AG04450 (cell line): ENCODE data around the gene SAMD9L. TPM values are rescaled to one million over a fixed set of nuclear protein-coding genes. Genes with fewer than 3 reads are reported as not detected.

Experiments used
- CTCF ChIA-PET: fragments of 300-600, 350-600 bp; formaldehyde crosslinking; extraction: SDS; loops from one replicate; lab custom pipeline; 2022; ENCODE audit warnings: antibody characterized with exemption, inconsistent platforms; lab: Charles Lee
- POLR2A ChIA-PET: fragments of 350-600 bp; formaldehyde crosslinking; extraction: SDS; loops from one replicate; lab custom pipeline; 2021; ENCODE audit warnings: antibody characterized with exemption, inconsistent platforms; lab: Yijun Ruan, JAX
- DNase-seq: peaks from one replicate; pipeline ENCODE4 v3.0.0-alpha.2; 2011; ENCODE audit warnings: low read depth, low spot score
- H3K27ac ChIP-seq: one replicate; pipeline ENCODE4 v1.5.1; 2012; ENCODE audit warnings: low read depth, low read length, control low read depth
- H3K27me3 ChIP-seq: one replicate; pipeline ENCODE4 v1.6.0; 2012; ENCODE audit warnings: low read length; ENCODE audit not compliant: control insufficient read depth, insufficient read depth
- H3K4me3 ChIP-seq: 2 replicates; pipeline ENCODE4 v1.5.1; 2011; ENCODE audit warnings: mild to moderate bottlenecking, low read depth, low read length, control low read depth
- H3K9me3 ChIP-seq: 2 replicates; pipeline ENCODE4 v1.5.1; 2012; ENCODE audit warnings: low read length; ENCODE audit not compliant: control insufficient read depth, insufficient read depth
- polyA minus RNA-seq: library from RNA; depleted of rRNA, polyadenylated mRNA; stranded (reverse); fragments of >200 nt; gene quantifications from 2 replicates; pipeline ENCODE4 v1.2.3, GENCODE V29; 2011; rRNA and poly(A)+ RNA removed
- polyA plus RNA-seq: library from polyadenylated mRNA; depleted of rRNA; stranded (reverse); fragments of >200 nt; gene quantifications from 2 replicates; pipeline ENCODE4 v1.2.3, GENCODE V29; 2011; rRNA removed
- TF ChIP-seq, protein P1 (sequence below): IDR thresholded peaks from 2 replicates; pipeline ENCODE4 v1.5.1; 2011; ENCODE audit warnings: low read depth, low read length, control low read depth, inconsistent platforms

Gene SAMD9L
- 2.9 and 4.3 TPM in 2 replicates for polyA plus RNA-seq
- polyA minus RNA-seq: 1.9 and 2.5 TPM in 2 replicates

DNA sequence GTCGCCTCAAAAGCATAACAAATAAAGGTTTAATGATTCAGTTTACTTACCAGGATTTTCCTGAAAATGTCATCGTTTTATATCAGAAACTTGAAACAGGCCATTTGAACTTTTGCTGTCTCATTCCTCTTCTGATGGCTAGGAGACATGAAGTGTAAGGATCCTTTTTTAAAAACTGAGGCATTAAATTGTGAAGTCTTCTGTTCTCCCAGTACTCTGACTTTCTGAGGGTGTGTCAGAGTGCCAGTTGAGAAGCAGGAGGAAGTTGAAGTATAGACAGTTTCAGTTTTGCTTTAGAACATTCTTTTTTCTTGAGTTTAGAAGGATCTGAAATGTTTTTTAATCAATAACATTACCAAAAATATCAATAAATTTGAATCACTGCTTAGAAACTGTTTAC, at the start of gene SAMD9L:
Gene SAMD9L, minus strand, starts transcription at position 242 of the 400 bp plus-strand sequence. CDS start 12,414 bp downstream, outside the sequence.
- H3K27me3 ChIP-seq: no peaks in the 10 kb centered on the region
- H3K9me3 ChIP-seq: no peaks in the 10 kb centered on the region
- ChIA-PET CTCF (no interaction called here), POLR2A (no interaction called here)
- DNase-seq: no peak
- peak within 1 kb of the TSS; percentile 38 for H3K4me3 ChIP-seq
- no peak within 1 kb of the TSS for H3K27ac ChIP-seq
- TF ChIP-seq, protein P1, sequence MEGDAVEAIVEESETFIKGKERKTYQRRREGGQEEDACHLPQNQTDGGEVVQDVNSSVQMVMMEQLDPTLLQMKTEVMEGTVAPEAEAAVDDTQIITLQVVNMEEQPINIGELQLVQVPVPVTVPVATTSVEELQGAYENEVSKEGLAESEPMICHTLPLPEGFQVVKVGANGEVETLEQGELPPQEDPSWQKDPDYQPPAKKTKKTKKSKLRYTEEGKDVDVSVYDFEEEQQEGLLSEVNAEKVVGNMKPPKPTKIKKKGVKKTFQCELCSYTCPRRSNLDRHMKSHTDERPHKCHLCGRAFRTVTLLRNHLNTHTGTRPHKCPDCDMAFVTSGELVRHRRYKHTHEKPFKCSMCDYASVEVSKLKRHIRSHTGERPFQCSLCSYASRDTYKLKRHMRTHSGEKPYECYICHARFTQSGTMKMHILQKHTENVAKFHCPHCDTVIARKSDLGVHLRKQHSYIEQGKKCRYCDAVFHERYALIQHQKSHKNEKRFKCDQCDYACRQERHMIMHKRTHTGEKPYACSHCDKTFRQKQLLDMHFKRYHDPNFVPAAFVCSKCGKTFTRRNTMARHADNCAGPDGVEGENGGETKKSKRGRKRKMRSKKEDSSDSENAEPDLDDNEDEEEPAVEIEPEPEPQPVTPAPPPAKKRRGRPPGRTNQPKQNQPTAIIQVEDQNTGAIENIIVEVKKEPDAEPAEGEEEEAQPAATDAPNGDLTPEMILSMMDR: no peak

DNA sequence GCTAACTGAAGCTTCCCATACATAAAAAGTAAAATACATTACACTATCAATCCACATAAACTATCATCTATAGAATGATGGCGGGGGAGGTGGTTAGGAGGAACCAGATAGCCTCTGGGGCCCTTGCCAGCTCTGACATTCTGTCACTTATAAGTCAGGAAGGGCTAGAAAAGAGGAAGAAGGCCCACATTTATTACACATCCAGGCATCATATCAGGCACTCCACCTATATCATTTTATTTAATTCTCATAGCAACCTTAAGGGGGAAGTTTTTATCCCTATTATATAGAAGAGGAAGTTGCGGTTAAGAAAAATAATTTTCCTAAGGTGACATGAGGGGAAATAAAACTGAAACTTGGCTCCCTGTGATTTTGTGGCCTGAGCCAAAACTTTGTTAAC, 48.2 kb upstream of the SAMD9L start:
- ChIA-PET POLR2A (no interaction called here), CTCF (no interaction called here)
- TF ChIP-seq, protein P1: no peak
- Histone ChIP-seq H3K27ac (no peak overlapping the region), H3K9me3 (no peaks in the 10 kb centered on the region), H3K4me3 (no peak overlapping the region), H3K27me3 (peaks cover 3% of the 10 kb centered on the region)
- no peak for DNase-seq

DNA sequence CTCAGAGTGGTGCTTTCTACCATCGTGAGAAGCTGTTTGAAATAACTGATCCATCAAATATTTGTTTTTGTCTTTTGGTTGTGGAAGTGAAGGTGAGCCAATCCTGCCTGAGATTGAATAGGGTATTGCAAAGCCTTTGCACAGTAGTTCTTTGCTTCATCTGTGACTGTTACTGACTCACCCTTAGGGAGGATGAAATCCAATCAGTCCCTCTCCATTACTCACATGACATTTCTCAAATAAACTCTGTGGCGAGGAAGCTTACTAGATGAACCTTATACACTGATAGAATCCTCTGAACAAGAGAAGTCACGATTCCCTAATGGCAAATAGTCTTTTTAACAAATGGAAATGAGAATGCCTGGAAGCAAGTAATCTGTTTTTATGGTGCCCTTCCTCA, 46.2 kb upstream of the SAMD9L start:
- Histone ChIP-seq H3K4me3 (no peak overlapping the region), H3K9me3 (no peaks in the 10 kb centered on the region), H3K27ac (no peak overlapping the region), H3K27me3 (peaks cover 7% of the 10 kb centered on the region)
- CTCF ChIA-PET: interaction anchor here (2.8 kb wide), 1 partner anchor 33 kb away, joined by 9 read pairs; no protein-coding TSS in a partner anchor
- POLR2A ChIA-PET: no interaction called here
- TF ChIP-seq, protein P1: no peak
- peak; percentile 36 for DNase-seq

DNA sequence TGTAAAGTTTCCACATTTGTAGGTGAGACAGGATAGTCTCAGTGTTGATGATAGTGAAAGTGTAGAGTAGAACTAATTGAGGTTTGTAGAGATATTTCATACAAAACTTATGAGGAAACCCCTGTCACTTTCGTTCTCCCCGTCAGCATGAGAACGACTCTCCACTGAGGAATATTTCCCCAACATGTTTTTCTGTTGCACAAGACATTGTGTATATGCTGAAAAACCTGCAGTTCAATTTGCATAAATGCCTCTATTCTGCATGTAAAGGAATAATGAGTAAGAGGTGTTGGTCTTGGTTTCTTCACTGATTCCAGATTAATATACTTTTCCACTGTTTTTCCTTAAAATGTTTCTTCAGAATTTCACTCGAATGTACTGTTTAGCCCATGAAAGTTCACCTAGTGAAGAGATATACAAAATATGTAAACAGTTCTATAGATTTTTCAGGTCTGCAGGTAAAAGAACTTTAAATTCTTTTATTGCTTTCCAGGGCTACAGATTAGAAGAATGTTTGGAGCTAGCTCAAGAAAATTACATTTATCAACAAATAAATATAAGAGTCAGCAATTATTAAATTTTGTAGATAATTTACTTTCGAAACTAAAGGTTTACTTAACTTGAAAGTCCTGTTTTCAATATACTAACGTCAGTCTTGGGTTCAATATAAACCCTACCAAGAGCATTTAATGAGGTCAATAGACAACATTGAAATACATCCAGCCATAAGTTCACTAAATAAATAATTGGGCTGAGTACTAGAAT, 40.9 kb upstream of the SAMD9L start:
- ChIA-PET CTCF (no interaction called here), POLR2A (no interaction called here)
- no peak overlapping the region for H3K4me3 ChIP-seq
- H3K27me3 ChIP-seq: peaks cover 13% of the 10 kb centered on the region
- no peaks in the 10 kb centered on the region for H3K9me3 ChIP-seq
- H3K27ac ChIP-seq: no peak overlapping the region
- TF ChIP-seq, protein P1: no peak
- no peak for DNase-seq

DNA sequence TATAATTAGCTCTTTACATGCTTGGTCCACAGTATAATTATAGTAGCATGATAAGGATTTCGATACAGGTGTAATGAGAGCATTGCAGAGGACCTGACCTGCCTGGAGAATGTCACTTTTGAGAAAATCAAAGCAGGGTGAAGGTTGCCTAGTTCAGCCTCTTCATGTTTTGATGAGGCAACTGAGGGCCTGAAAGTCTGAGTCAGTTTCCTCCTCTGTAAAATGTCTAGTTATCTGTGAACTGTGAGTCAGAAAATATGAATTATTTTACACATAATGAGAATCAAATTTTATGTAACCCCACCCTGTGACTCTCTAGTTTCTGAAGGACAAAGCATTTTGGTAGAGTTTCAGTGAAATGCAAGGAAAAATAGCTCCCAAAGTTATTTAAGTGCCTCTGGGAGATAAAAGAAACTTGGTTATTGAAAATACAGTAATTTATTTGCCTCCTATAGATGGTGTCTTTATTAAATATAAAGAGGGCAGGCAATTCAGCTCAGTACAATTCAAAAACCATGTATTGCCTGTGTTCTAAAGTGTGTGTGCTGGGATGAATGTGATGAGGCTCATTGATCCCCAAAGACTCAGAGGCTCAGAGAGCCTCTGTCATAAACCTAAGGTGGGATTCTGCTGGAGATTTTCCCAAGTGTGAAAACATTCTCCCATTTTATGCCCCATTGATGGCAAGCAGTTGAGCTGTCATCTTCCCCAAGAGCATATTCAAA, 37.3 kb upstream of the SAMD9L start:
- TF ChIP-seq, protein P1: no peak
- peaks cover 11% of the 10 kb centered on the region for H3K27me3 ChIP-seq
- DNase-seq: no peak
- POLR2A ChIA-PET: no interaction called here
- H3K4me3 ChIP-seq: no peak overlapping the region
- H3K9me3 ChIP-seq: no peaks in the 10 kb centered on the region
- no peak overlapping the region for H3K27ac ChIP-seq
- CTCF ChIA-PET: no interaction called here
